ENCODE measurements around the gene ADAM33. TPM values are rescaled to one million over a fixed set of nuclear protein-coding genes. Genes with fewer than 3 reads are reported as not detected.

ADAM33 gene
- total and polyA plus RNA-seq, 2 experiments from 2014 or later = 2.8 to 6.0 TPM

GRCh38 chr20:3706774-3707507 lies 25.1 kb upstream of the ADAM33 start (continued):
- TF ChIP-seq ETS1 (IDR thresholded peaks at IDR 0.05) = no peak

- DNase-seq (ENCODE audit: low spot score) = no peak
- no peak overlapping the region for H3K4me3 ChIP-seq
- Mint-ChIP-seq H3K27me3 (ENCODE audit: insufficient read depth, low read depth, poor library complexity) (peaks cover 5% of the 10 kb centered on the region), H3K4me3 (no peak overlapping the region), H3K27ac (no peak overlapping the region), H3K36me3 (ENCODE audit: low read depth) (no peaks in the 10 kb centered on the region), H3K9me3 (no peaks in the 10 kb centered on the region), H3K4me1 (no peaks in the 10 kb centered on the region)
- H3K27me3 ChIP-seq (ENCODE audit: insufficient read depth) = no peaks in the 10 kb centered on the region
- H3F3A ChIP-seq (replicated peaks; ENCODE audit: low read depth) = no peaks in the 10 kb centered on the region
- H3K9me2 ChIP-seq (ENCODE audit: insufficient read depth) = no peaks in the 10 kb centered on the region
- H4K20me1 ChIP-seq (replicated peaks; ENCODE audit: insufficient read depth) = no peaks in the 10 kb centered on the region
- no peaks in the 10 kb centered on the region for H3K36me3 ChIP-seq (ENCODE audit: insufficient read depth)
- no peak for ATAC-seq
- no peaks in the 10 kb centered on the region for H3K79me2 ChIP-seq (replicated peaks; ENCODE audit: insufficient read depth)
- H3K4me2 ChIP-seq = no peak overlapping the region
- H3K4me1 ChIP-seq (ENCODE audit: insufficient read depth) = no peaks in the 10 kb centered on the region
- no peak overlapping the region for H3K27ac ChIP-seq (ENCODE audit: low read depth)
- H2AFZ ChIP-seq = no peak overlapping the region
- no peak for TF ChIP-seq NANOG (IDR thresholded peaks at IDR 0.05; ENCODE audit: borderline replicate concordance)
- no peak for TF ChIP-seq JUNB (IDR thresholded peaks at IDR 0.05; ENCODE audit: unreplicated experiment)
- no peak for TF ChIP-seq EZH2phosphoT487 (IDR thresholded peaks at IDR 0.05; ENCODE audit: unreplicated experiment)
- TF ChIP-seq STAT1 (IDR thresholded peaks at IDR 0.05; ENCODE audit: unreplicated experiment) = no peak
- TF ChIP-seq REST (IDR thresholded peaks at IDR 0.05; ENCODE audit: unreplicated experiment) = no peak
- TF ChIP-seq ZNF331 (CRISPR knock-in tag; IDR thresholded peaks at IDR 0.05; ENCODE audit: low read depth) = no peak
- no peak for TF ChIP-seq POLR2AphosphoS5 (IDR thresholded peaks at IDR 0.05; ENCODE audit: low read depth)
- no peak for TF ChIP-seq ETS1 (IDR thresholded peaks at IDR 0.05)
- no peak for TF ChIP-seq ZNF114 (CRISPR knock-in tag; IDR thresholded peaks at IDR 0.05)
- TF ChIP-seq ZNF462 (CRISPR knock-in tag; IDR thresholded peaks at IDR 0.05) = no peak
- TF ChIP-seq CREB1 (CRISPR knock-in tag; IDR thresholded peaks at IDR 0.05; ENCODE audit: low read depth) = no peak
- TF ChIP-seq EZH2 (IDR thresholded peaks at IDR 0.05; ENCODE audit: low read depth, unreplicated experiment) = no peak
Observed at GRCh38 chr20:3705970-3706739, 24.3 kb upstream of the ADAM33 start.
